ENCODE measurements around the gene HACD2. TPM values are rescaled to one million over a fixed set of nuclear protein-coding genes. Genes with fewer than 3 reads are reported as not detected.

Gene HACD2
- total and polyA plus RNA-seq, 9 of the 15 experiments (the other 6 are each of a cell fraction or from before 2014, with no cell fraction given), result 1.3 to 10.5 (median 3.8) TPM

DNA sequence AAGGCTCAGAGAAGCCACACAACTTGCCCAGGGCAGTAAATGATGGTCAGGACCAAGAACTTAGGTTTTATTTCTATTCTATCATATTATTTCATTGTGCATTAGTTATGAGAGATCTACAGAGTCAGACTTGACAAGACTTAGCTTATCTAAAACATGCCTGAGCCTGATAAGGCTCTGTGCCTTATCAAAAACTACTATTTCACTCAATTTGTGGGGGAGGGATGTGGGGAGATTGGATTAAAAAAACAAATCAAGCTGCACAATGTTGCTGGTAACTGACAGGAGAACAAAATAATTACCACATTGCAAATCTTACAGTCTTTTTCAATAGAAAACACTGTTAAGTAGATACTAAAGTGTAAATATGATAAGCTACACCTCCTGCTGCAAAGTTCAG, 16.0 kb downstream of the HACD2 start (continued):
- TF ChIP-seq, protein P1, sequence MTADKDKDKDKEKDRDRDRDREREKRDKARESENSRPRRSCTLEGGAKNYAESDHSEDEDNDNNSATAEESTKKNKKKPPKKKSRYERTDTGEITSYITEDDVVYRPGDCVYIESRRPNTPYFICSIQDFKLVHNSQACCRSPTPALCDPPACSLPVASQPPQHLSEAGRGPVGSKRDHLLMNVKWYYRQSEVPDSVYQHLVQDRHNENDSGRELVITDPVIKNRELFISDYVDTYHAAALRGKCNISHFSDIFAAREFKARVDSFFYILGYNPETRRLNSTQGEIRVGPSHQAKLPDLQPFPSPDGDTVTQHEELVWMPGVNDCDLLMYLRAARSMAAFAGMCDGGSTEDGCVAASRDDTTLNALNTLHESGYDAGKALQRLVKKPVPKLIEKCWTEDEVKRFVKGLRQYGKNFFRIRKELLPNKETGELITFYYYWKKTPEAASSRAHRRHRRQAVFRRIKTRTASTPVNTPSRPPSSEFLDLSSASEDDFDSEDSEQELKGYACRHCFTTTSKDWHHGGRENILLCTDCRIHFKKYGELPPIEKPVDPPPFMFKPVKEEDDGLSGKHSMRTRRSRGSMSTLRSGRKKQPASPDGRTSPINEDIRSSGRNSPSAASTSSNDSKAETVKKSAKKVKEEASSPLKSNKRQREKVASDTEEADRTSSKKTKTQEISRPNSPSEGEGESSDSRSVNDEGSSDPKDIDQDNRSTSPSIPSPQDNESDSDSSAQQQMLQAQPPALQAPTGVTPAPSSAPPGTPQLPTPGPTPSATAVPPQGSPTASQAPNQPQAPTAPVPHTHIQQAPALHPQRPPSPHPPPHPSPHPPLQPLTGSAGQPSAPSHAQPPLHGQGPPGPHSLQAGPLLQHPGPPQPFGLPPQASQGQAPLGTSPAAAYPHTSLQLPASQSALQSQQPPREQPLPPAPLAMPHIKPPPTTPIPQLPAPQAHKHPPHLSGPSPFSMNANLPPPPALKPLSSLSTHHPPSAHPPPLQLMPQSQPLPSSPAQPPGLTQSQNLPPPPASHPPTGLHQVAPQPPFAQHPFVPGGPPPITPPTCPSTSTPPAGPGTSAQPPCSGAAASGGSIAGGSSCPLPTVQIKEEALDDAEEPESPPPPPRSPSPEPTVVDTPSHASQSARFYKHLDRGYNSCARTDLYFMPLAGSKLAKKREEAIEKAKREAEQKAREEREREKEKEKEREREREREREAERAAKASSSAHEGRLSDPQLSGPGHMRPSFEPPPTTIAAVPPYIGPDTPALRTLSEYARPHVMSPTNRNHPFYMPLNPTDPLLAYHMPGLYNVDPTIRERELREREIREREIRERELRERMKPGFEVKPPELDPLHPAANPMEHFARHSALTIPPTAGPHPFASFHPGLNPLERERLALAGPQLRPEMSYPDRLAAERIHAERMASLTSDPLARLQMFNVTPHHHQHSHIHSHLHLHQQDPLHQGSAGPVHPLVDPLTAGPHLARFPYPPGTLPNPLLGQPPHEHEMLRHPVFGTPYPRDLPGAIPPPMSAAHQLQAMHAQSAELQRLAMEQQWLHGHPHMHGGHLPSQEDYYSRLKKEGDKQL (CRISPR knock-in tag; IDR thresholded peaks at IDR 0.05; ENCODE audit: borderline replicate concordance), result no peak
- no peak for TF ChIP-seq SP2 (IDR thresholded peaks at IDR 0.05; ENCODE audit: extremely low read depth, low read depth, low read length, poor library complexity, severe bottlenecking)

DNA sequence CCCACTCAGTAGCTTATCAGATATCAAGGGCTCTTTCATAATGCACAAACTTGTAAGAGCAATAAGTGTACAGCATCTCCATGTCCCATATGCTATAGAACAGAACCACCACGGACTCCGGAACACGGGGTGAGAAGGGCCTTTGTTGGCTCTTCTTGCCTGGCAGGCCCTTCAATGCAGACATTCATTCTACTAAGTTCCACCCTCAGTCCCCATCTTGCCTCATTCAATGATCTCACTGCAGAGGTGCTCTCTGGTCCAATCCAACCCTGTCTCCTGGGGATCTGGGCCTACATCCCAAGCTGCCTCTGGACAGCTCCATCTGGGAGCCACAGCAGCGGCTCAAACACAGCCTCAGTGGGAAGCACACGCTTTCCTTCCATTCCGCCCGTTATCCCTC, 16.8 kb downstream of the HACD2 start:
- in situ Hi-C loops (cut with MboI), result no loop called here
- 97% methylated on average over 4 of the region's 7 CpGs for WGBS (ENCODE audit: insufficient coverage, low coverage, missing lambda C conversion rate)
- DNase-seq (ENCODE audit: extremely low read depth in 1 of 4, low spot score in 3 of 4), result no peak
- Histone ChIP-seq H3K4me2 (ENCODE audit: insufficient read depth, low read length) (no peak overlapping the region), H3K79me2 (ENCODE audit: control insufficient read depth, insufficient read depth, low read length) (no peaks in the 10 kb centered on the region), H3K9me1 (ENCODE audit: control insufficient read depth, insufficient read depth, low read length) (no peaks in the 10 kb centered on the region), H3K4me3 (no peak overlapping the region), H2AFZ (ENCODE audit: low read depth, low read length) (no peak overlapping the region), H3K27me3 (ENCODE audit: control insufficient read depth in 2 of 2, insufficient read depth in 2 of 2, low read length in 2 of 2) (no peaks in the 10 kb centered on the region), H3K36me3 (ENCODE audit: control insufficient read depth, insufficient read depth, low read length) (no peaks in the 10 kb centered on the region), H3K9me3 (replicated peaks; ENCODE audit: control insufficient read depth, insufficient read depth, low read depth, low read length) (no peaks in the 10 kb centered on the region), H3K27ac (ENCODE audit: extremely low read depth, low read depth, low read length) (no peak overlapping the region), H3K9ac (ENCODE audit: insufficient read depth in 1 of 2, low read depth in 2 of 2, low read length in 2 of 2) (no peak overlapping the region), H4K20me1 (replicated peaks; ENCODE audit: control insufficient read depth, insufficient read depth, low read length) (no peaks in the 10 kb centered on the region), H3K4me1 (replicated peaks in 1 of 2; ENCODE audit: control insufficient read depth in 2 of 2, insufficient read depth in 2 of 2, low read length in 2 of 2) (peaks cover 0 to 4% of the 10 kb centered on the region in 2 experiments; a peak in 2 of 5 replicates)
- no peak for ATAC-seq
- no peak for FAIRE-seq
- TF ChIP-seq RCOR1 (IDR thresholded peaks at IDR 0.05; ENCODE audit: borderline replicate concordance in 1 of 2, low read depth in 2 of 2, low read length in 2 of 2) (no peak), ZNF174 (CRISPR knock-in tag; IDR thresholded peaks at IDR 0.05) (no peak), GTF2E2 (tag; IDR thresholded peaks at IDR 0.05) (no peak)
- TF ChIP-seq, protein P2, sequence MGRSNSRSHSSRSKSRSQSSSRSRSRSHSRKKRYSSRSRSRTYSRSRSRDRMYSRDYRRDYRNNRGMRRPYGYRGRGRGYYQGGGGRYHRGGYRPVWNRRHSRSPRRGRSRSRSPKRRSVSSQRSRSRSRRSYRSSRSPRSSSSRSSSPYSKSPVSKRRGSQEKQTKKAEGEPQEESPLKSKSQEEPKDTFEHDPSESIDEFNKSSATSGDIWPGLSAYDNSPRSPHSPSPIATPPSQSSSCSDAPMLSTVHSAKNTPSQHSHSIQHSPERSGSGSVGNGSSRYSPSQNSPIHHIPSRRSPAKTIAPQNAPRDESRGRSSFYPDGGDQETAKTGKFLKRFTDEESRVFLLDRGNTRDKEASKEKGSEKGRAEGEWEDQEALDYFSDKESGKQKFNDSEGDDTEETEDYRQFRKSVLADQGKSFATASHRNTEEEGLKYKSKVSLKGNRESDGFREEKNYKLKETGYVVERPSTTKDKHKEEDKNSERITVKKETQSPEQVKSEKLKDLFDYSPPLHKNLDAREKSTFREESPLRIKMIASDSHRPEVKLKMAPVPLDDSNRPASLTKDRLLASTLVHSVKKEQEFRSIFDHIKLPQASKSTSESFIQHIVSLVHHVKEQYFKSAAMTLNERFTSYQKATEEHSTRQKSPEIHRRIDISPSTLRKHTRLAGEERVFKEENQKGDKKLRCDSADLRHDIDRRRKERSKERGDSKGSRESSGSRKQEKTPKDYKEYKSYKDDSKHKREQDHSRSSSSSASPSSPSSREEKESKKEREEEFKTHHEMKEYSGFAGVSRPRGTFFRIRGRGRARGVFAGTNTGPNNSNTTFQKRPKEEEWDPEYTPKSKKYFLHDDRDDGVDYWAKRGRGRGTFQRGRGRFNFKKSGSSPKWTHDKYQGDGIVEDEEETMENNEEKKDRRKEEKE (IDR thresholded peaks at IDR 0.05; ENCODE audit: borderline replicate concordance in 1 of 2, control insufficient read depth in 1 of 2, low read depth in 2 of 2, low read length in 1 of 2), result no peak
- CTCF ChIA-PET (ENCODE audit: low intra/inter-chr PET ratio), result no interaction called here
- intact Hi-C loops (cut with micrococcal nuclease), result no loop called here
- BruUV-seq (replicated peaks), result no TSS peak
- POLR2A ChIA-PET, result no interaction called here
